Measurements from ENCODE around the gene RFX6.

The RFX6 gene

DNA sequence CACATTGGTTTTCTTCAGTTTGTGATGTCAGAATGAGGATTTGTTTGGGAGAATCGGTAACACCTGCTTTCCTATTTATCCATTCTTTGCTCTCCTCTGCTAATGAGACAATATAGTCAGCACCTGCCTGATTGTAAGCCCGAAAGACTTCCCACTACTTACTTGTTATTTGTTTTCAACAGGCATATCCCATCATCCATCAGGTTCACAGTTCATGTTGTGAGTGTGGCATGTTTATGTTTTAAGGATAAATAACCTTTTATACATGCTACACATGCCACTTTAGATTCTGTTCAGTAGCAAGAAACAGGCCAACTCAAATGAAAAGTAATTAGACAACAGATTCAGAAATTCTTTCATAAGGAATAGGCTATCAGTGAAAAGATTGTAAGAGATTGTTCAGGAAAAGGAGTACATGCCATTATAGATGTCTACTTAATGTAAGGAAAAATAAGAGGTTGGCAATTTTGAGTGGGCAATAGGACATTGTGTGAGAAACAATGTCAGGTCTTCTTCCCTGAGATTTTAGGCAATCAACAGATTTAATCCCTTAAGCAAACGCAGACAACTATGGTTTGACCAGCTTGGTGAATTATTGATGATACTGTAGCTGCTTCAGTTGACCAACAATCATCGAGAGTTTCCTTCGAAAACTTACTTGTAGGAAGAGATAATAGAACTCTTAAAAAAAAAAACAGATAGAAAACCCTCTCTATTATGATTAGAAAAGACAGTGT lies 40.3 kb upstream of the RFX6 start:
- Histone ChIP-seq H2BK15ac (ENCODE audit: low read length) (no peak overlapping the region), H3K9ac (ENCODE audit: low read depth, low read length, poor library complexity) (no peak overlapping the region), H3K27me3 (ENCODE audit: control insufficient read depth in 3 of 3, insufficient read depth in 3 of 3, low read depth in 1 of 3, low read length in 3 of 3) (no peaks in the 10 kb centered on the region), H3K18ac (ENCODE audit: low read length) (no peak overlapping the region), H2AK5ac (ENCODE audit: low read depth, low read length) (no peak overlapping the region), H3K79me1 (ENCODE audit: low read depth, low read length) (no peaks in the 10 kb centered on the region), H3K4ac (ENCODE audit: low read length) (no peak overlapping the region), H3K36me3 (replicated peaks in 1 of 2; ENCODE audit: control insufficient read depth in 2 of 2, insufficient read depth in 2 of 2, low read length in 2 of 2) (no peaks in the 10 kb centered on the region), H3K23ac (ENCODE audit: low read depth, low read length, poor library complexity) (no peak overlapping the region), H3K27ac (replicated peaks; ENCODE audit: low read length) (no peak overlapping the region), H2BK12ac (ENCODE audit: low read length) (no peak overlapping the region), H2AFZ (ENCODE audit: low read length) (no peak overlapping the region), H3K9me3 (replicated peaks in 1 of 2; ENCODE audit: control insufficient read depth in 2 of 2, insufficient read depth in 1 of 2, low read depth in 1 of 2, low read length in 2 of 2) (no peaks in the 10 kb centered on the region), H4K91ac (ENCODE audit: low read depth, low read length, poor library complexity) (no peak overlapping the region), H2BK5ac (ENCODE audit: low read length) (no peak overlapping the region), H3K4me3 (ENCODE audit: low read length in 2 of 2) (no peak overlapping the region), H2BK120ac (ENCODE audit: low read depth, low read length) (no peak overlapping the region), H3K14ac (ENCODE audit: low read length) (no peak overlapping the region), H4K8ac (ENCODE audit: low read depth, low read length) (no peak overlapping the region), H3K4me1 (ENCODE audit: control insufficient read depth in 2 of 2, insufficient read depth in 1 of 2, low read depth in 1 of 2, low read length in 2 of 2) (no peaks in the 10 kb centered on the region), H3K4me2 (ENCODE audit: insufficient read depth, low read length, poor library complexity, severe bottlenecking) (no peak overlapping the region)
- no peak for DNase-seq (ENCODE audit: low spot score)
- WGBS, 2 donors (ENCODE audit: extremely low coverage in 2 of 2, insufficient read length in 2 of 2, insufficient replicate concordance in 1 of 2), result no CpG with 5 or more reads among the region's 5 CpGs

DNA sequence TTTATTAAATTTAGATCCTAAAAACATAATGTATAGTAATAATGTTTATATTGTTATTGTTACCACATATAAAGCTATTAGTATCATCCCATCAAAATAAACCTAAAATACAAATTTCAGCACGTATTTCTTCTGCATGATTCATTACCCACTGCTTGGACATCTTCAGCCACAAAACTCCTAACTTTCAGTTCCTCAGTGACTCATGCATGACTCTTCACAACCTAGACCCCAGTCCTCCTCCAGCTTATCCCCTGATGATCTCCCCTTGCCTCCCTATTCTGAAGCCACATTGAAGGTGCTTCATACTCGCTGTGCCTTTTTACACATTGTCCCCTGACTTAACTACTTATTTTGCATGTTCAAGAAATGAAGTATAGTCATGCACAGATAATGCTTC lies 37.0 kb upstream of the RFX6 start:
- Histone ChIP-seq H3K4me2 (ENCODE audit: insufficient read depth, low read length, poor library complexity, severe bottlenecking) (no peak overlapping the region), H2BK15ac (ENCODE audit: low read length) (no peak overlapping the region), H3K27ac (replicated peaks; ENCODE audit: low read length) (no peak overlapping the region), H3K4ac (ENCODE audit: low read length) (no peak overlapping the region), H4K8ac (ENCODE audit: low read depth, low read length) (no peak overlapping the region), H3K36me3 (replicated peaks in 1 of 2; ENCODE audit: control insufficient read depth in 2 of 2, insufficient read depth in 2 of 2, low read length in 2 of 2) (no peaks in the 10 kb centered on the region), H3K4me3 (ENCODE audit: low read length in 2 of 2) (no peak overlapping the region), H3K9ac (ENCODE audit: low read depth, low read length, poor library complexity) (no peak overlapping the region), H2BK5ac (ENCODE audit: low read length) (no peak overlapping the region), H2AFZ (ENCODE audit: low read length) (no peak overlapping the region), H2BK12ac (ENCODE audit: low read length) (no peak overlapping the region), H3K79me1 (ENCODE audit: low read depth, low read length) (no peaks in the 10 kb centered on the region), H3K4me1 (ENCODE audit: control insufficient read depth in 2 of 2, insufficient read depth in 1 of 2, low read depth in 1 of 2, low read length in 2 of 2) (no peaks in the 10 kb centered on the region), H3K27me3 (ENCODE audit: control insufficient read depth in 3 of 3, insufficient read depth in 3 of 3, low read depth in 1 of 3, low read length in 3 of 3) (no peaks in the 10 kb centered on the region), H3K18ac (ENCODE audit: low read length) (no peak overlapping the region), H3K9me3 (replicated peaks in 1 of 2; ENCODE audit: control insufficient read depth in 2 of 2, insufficient read depth in 1 of 2, low read depth in 1 of 2, low read length in 2 of 2) (no peaks in the 10 kb centered on the region), H4K91ac (ENCODE audit: low read depth, low read length, poor library complexity) (no peak overlapping the region), H3K14ac (ENCODE audit: low read length) (no peak overlapping the region), H2AK5ac (ENCODE audit: low read depth, low read length) (no peak overlapping the region), H3K23ac (ENCODE audit: low read depth, low read length, poor library complexity) (no peak overlapping the region), H2BK120ac (ENCODE audit: low read depth, low read length) (no peak overlapping the region)
- no CpG with 5 or more reads among the region's 2 CpGs for WGBS, 2 donors (ENCODE audit: extremely low coverage in 2 of 2, insufficient read length in 2 of 2, insufficient replicate concordance in 1 of 2)
- no peak for DNase-seq (ENCODE audit: low spot score)

DNA sequence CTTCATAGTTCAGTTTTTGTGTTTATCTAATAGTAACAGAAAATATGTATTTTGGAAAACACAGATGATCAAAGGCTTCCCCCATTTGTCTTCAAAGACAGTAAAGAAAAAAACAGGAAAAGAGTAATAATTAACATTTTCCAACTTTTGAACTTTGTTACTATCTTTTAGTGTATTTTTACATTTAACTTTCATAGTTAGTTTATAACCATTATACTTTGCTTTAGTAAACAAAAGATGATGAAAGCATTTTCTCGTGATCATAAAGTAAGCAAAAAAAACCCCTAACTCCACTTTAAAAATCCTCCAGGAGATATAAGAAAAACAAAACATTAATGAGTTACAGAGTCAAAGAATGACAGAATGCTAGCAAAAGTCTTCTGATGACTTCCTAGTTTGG lies 34.6 kb upstream of the RFX6 start:
- no peaks in the 10 kb centered on the region for H3K9me3 ChIP-seq (replicated peaks in 1 of 2; ENCODE audit: control insufficient read depth in 2 of 2, insufficient read depth in 1 of 2, low read depth in 1 of 2, low read length in 2 of 2)
- no peak overlapping the region for H2AFZ ChIP-seq (ENCODE audit: low read length)
- no peak overlapping the region for H3K14ac ChIP-seq (ENCODE audit: low read length)
- no peak overlapping the region for H2BK15ac ChIP-seq (ENCODE audit: low read length)
- no peak overlapping the region for H2BK12ac ChIP-seq (ENCODE audit: low read length)
- no peaks in the 10 kb centered on the region for H3K36me3 ChIP-seq (replicated peaks in 1 of 2; ENCODE audit: control insufficient read depth in 2 of 2, insufficient read depth in 2 of 2, low read length in 2 of 2)
- WGBS, 2 donors (ENCODE audit: extremely low coverage in 2 of 2, insufficient read length in 2 of 2, insufficient replicate concordance in 1 of 2), result no CpG with 5 or more reads among the region's 1 CpG
- no peak overlapping the region for H3K9ac ChIP-seq (ENCODE audit: low read depth, low read length, poor library complexity)
- H3K23ac ChIP-seq (ENCODE audit: low read depth, low read length, poor library complexity), result no peak overlapping the region
- no peak overlapping the region for H3K4me3 ChIP-seq (ENCODE audit: low read length in 2 of 2)
- H2BK5ac ChIP-seq (ENCODE audit: low read length), result no peak overlapping the region
- no peak overlapping the region for H3K4ac ChIP-seq (ENCODE audit: low read length)
- no peak overlapping the region for H3K18ac ChIP-seq (ENCODE audit: low read length)
- H3K27ac ChIP-seq (replicated peaks; ENCODE audit: low read length), result no peak overlapping the region
- H3K4me2 ChIP-seq (ENCODE audit: insufficient read depth, low read length, poor library complexity, severe bottlenecking), result no peak overlapping the region
- no peak overlapping the region for H4K8ac ChIP-seq (ENCODE audit: low read depth, low read length)
- no peak for DNase-seq (ENCODE audit: low spot score)
- H2AK5ac ChIP-seq (ENCODE audit: low read depth, low read length), result no peak overlapping the region
- H2BK120ac ChIP-seq (ENCODE audit: low read depth, low read length), result no peak overlapping the region
- no peak overlapping the region for H4K91ac ChIP-seq (ENCODE audit: low read depth, low read length, poor library complexity)
- no peaks in the 10 kb centered on the region for H3K4me1 ChIP-seq (ENCODE audit: control insufficient read depth in 2 of 2, insufficient read depth in 1 of 2, low read depth in 1 of 2, low read length in 2 of 2)
- no peaks in the 10 kb centered on the region for H3K27me3 ChIP-seq (ENCODE audit: control insufficient read depth in 3 of 3, insufficient read depth in 3 of 3, low read depth in 1 of 3, low read length in 3 of 3)
- H3K79me1 ChIP-seq (ENCODE audit: low read depth, low read length), result no peaks in the 10 kb centered on the region

DNA sequence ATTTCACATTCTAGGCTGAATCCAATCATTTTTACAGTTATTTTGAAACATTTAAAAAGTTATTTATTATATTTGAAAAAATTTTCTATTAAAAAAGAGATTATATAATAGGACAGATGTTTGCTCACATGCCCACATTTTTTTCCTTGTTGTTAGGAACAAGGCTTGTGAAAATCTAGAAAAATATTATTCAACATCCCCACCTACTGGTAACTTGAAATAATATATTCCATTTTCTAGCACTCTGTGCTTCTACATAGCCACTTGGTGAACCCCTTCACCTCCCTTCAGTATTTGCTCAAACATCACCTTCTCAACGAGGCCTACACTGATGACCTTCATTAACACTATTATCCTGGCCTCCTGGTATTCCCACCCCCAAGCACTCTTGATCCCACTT lies 29.8 kb upstream of the RFX6 start:
- no peaks in the 10 kb centered on the region for H3K4me1 ChIP-seq (ENCODE audit: control insufficient read depth in 2 of 2, insufficient read depth in 1 of 2, low read depth in 1 of 2, low read length in 2 of 2)
- H2BK15ac ChIP-seq (ENCODE audit: low read length), result no peak overlapping the region
- H3K14ac ChIP-seq (ENCODE audit: low read length), result no peak overlapping the region
- DNase-seq (ENCODE audit: low spot score), result no peak
- no CpG with 5 or more reads among the region's 1 CpG for WGBS, 2 donors (ENCODE audit: extremely low coverage in 2 of 2, insufficient read length in 2 of 2, insufficient replicate concordance in 1 of 2)
- no peak overlapping the region for H3K9ac ChIP-seq (ENCODE audit: low read depth, low read length, poor library complexity)
- H3K18ac ChIP-seq (ENCODE audit: low read length), result no peak overlapping the region
- H4K91ac ChIP-seq (ENCODE audit: low read depth, low read length, poor library complexity), result no peak overlapping the region
- no peak overlapping the region for H4K8ac ChIP-seq (ENCODE audit: low read depth, low read length)
- H3K79me1 ChIP-seq (ENCODE audit: low read depth, low read length), result no peaks in the 10 kb centered on the region
- no peak overlapping the region for H2AFZ ChIP-seq (ENCODE audit: low read length)
- H3K27ac ChIP-seq (replicated peaks; ENCODE audit: low read length), result no peak overlapping the region
- H3K36me3 ChIP-seq (replicated peaks in 1 of 2; ENCODE audit: control insufficient read depth in 2 of 2, insufficient read depth in 2 of 2, low read length in 2 of 2), result no peaks in the 10 kb centered on the region
- no peak overlapping the region for H3K4me2 ChIP-seq (ENCODE audit: insufficient read depth, low read length, poor library complexity, severe bottlenecking)
- no peak overlapping the region for H2AK5ac ChIP-seq (ENCODE audit: low read depth, low read length)
- no peak overlapping the region for H2BK12ac ChIP-seq (ENCODE audit: low read length)
- no peak overlapping the region for H2BK120ac ChIP-seq (ENCODE audit: low read depth, low read length)
- H3K4me3 ChIP-seq (ENCODE audit: low read length in 2 of 2), result no peak overlapping the region
- no peak overlapping the region for H3K4ac ChIP-seq (ENCODE audit: low read length)
- no peak overlapping the region for H3K23ac ChIP-seq (ENCODE audit: low read depth, low read length, poor library complexity)
- H3K27me3 ChIP-seq (ENCODE audit: control insufficient read depth in 3 of 3, insufficient read depth in 3 of 3, low read depth in 1 of 3, low read length in 3 of 3), result no peaks in the 10 kb centered on the region
- no peaks in the 10 kb centered on the region for H3K9me3 ChIP-seq (replicated peaks in 1 of 2; ENCODE audit: control insufficient read depth in 2 of 2, insufficient read depth in 1 of 2, low read depth in 1 of 2, low read length in 2 of 2)
- no peak overlapping the region for H2BK5ac ChIP-seq (ENCODE audit: low read length)
